IMR-90 (cell line): ENCODE results near the gene GNG2. TPM values are rescaled to one million over a fixed set of nuclear protein-coding genes. Genes with fewer than 3 reads are reported as not detected.

ENCODE experiments used
- ATAC-seq: fragments of 200-7000 bp; cut with Tn5 transposase; 2 replicates; pipeline ENCODE4 v1.9.1; 2020; ENCODE audit warnings: low read depth, mild to moderate bottlenecking, moderate library complexity
- BruUV-seq: library from RNA; stranded (reverse); fragments of 400-500 nt; replicated peaks from 2 replicates; lab custom pipeline; 2021; lab: Mats Ljungman, UMichigan
- CTCF ChIA-PET: fragments of 300-600 bp; formaldehyde crosslinking; extraction: SDS; loops from one replicate; lab custom pipeline; 2021; ENCODE audit warnings: antibody characterized with exemption; lab: Yijun Ruan, JAX
- POLR2A ChIA-PET: fragments of 300-600 bp; sonication (Branson Sonifier 250); formaldehyde crosslinking; loops from one replicate; lab custom pipeline; 2022; ENCODE audit warnings: antibody characterized with exemption; ENCODE audit not compliant: unreplicated experiment; lab: Charles Lee
- DNase-seq: peaks from one replicate; pipeline ENCODE4 v3.0.0; 2013
- H2AFZ ChIP-seq: replicated peaks from 2 replicates; pipeline ENCODE3; 2013; ENCODE audit warnings: low read length, mild to moderate bottlenecking; ENCODE audit not compliant: poor library complexity
- H2AK5ac ChIP-seq: 2 replicates; pipeline ENCODE4 v1.6.1; 2013; ENCODE audit warnings: low read depth, low read length, inconsistent platforms
- H2AK9ac ChIP-seq: replicated peaks from 2 replicates; pipeline ENCODE3; 2013; ENCODE audit warnings: mild to moderate bottlenecking, low read depth, low read length, moderate library complexity; ENCODE audit not compliant: poor library complexity
- H2BK120ac ChIP-seq: 2 replicates; pipeline ENCODE4 v1.6.1; 2013; ENCODE audit warnings: low read depth, low read length, inconsistent platforms
- H2BK15ac ChIP-seq: 3 replicates; pipeline ENCODE4 v1.6.1; 2013; ENCODE audit warnings: low read depth, low read length, inconsistent platforms
- H2BK20ac ChIP-seq: 2 replicates; pipeline ENCODE4 v1.6.1; 2013; ENCODE audit warnings: low read depth, mild to moderate bottlenecking, inconsistent platforms, low read length, moderate library complexity
- H2BK5ac ChIP-seq: 2 replicates; pipeline ENCODE4 v1.6.1; 2013; ENCODE audit warnings: mild to moderate bottlenecking, low read depth, low read length, inconsistent platforms; ENCODE audit not compliant: poor library complexity, severe bottlenecking
- H3K14ac ChIP-seq: replicated peaks from 2 replicates; pipeline ENCODE4 v1.6.1; 2013; ENCODE audit warnings: low read depth, low read length, inconsistent platforms
- H3K18ac ChIP-seq: 2 replicates; pipeline ENCODE4 v1.6.1; 2013; ENCODE audit warnings: low read depth, low read length, control low read depth
- H3K23ac ChIP-seq: 2 replicates; pipeline ENCODE4 v1.6.1; 2013; ENCODE audit warnings: low read depth, low read length, inconsistent platforms
- H3K27ac ChIP-seq: 2 replicates; pipeline ENCODE4 v1.5.1; 2013; ENCODE audit warnings: mild to moderate bottlenecking, control low read depth, low read length; ENCODE audit not compliant: insufficient read depth
- H3K27me3 ChIP-seq: 2 replicates; pipeline ENCODE4 v1.6.1; 2013; ENCODE audit warnings: low read length; ENCODE audit not compliant: control insufficient read depth, insufficient read depth
- H3K36me3 ChIP-seq: 2 replicates; pipeline ENCODE4 v1.6.1; 2013; ENCODE audit warnings: low read length, mixed read lengths; ENCODE audit not compliant: control insufficient read depth, insufficient read depth
- H3K4ac ChIP-seq: 2 replicates; pipeline ENCODE4 v1.6.1; 2013; ENCODE audit warnings: low read depth, low read length, inconsistent platforms
- H3K4me1 ChIP-seq: 2 replicates; pipeline ENCODE4 v1.6.1; 2013; ENCODE audit warnings: low read length, mixed read lengths; ENCODE audit not compliant: control insufficient read depth, insufficient read depth
- H3K4me2 ChIP-seq: 2 replicates; pipeline ENCODE4 v1.6.1; 2013; ENCODE audit warnings: low read depth, mild to moderate bottlenecking, control low read depth, low read length, moderate library complexity
- H3K4me3 ChIP-seq: 2 replicates; pipeline ENCODE4 v1.5.1; 2013; ENCODE audit warnings: low read depth, mild to moderate bottlenecking, control low read depth, low read length, moderate library complexity; ENCODE audit not compliant: insufficient read depth
- H3K56ac ChIP-seq: 2 replicates; pipeline ENCODE4 v1.6.1; 2013; ENCODE audit warnings: low read length, inconsistent platforms; ENCODE audit not compliant: insufficient read depth; ENCODE audit errors: extremely low read depth
- H3K79me1 ChIP-seq, 2 experiments: 2 replicates each; pipeline ENCODE4 v1.6.1; 2013; ENCODE audit warnings: low read length in 2 of 2, inconsistent platforms in 1 of 2, low read depth in 1 of 2
- H3K9ac ChIP-seq: 2 replicates; pipeline ENCODE4 v1.6.1; 2013; ENCODE audit warnings: low read depth, low read length, control low read depth
- H3K9me1 ChIP-seq: 2 replicates; pipeline ENCODE4 v1.6.1; 2013; ENCODE audit warnings: low read length, inconsistent platforms; ENCODE audit not compliant: insufficient read depth
- H3K9me3 ChIP-seq: 2 replicates; pipeline ENCODE4 v1.6.1; 2013; ENCODE audit warnings: low read length; ENCODE audit not compliant: control insufficient read depth, insufficient read depth
- H4K20me1 ChIP-seq: 2 replicates; pipeline ENCODE4 v1.6.1; 2013; ENCODE audit warnings: low read length, inconsistent platforms; ENCODE audit not compliant: insufficient read depth
- H4K5ac ChIP-seq: 2 replicates; pipeline ENCODE4 v1.6.1; 2013; ENCODE audit warnings: mild to moderate bottlenecking, low read depth, low read length, control low read depth
- H4K8ac ChIP-seq, 2 experiments: 2 replicates each; pipeline ENCODE4 v1.6.1; 2013; ENCODE audit warnings: low read depth in 2 of 2, low read length in 2 of 2, control low read depth in 1 of 2, inconsistent platforms in 1 of 2
- H4K91ac ChIP-seq: 2 replicates; pipeline ENCODE4 v1.6.1; 2013; ENCODE audit warnings: low read depth, low read length, inconsistent platforms; ENCODE audit not compliant: insufficient read depth
- CHD1 ChIP-seq: IDR thresholded peaks from 2 replicates; pipeline ENCODE4 v1.6.1; 2012; ENCODE audit warnings: low read depth, low read length, improper control_type of control experiment
- CTCF ChIP-seq: conservative IDR thresholded peaks from 2 replicates; pipeline ENCODE4 v1.5.1; 2012; ENCODE audit warnings: mild to moderate bottlenecking, low read depth, low read length, improper control_type of control experiment
- FOS ChIP-seq: fragments of 150-350 bp; IDR thresholded peaks from 2 replicates; pipeline ENCODE4 v1.6.1; 2016; ENCODE audit warnings: low read depth, low read length
- MAFK ChIP-seq: IDR thresholded peaks from 2 replicates; pipeline ENCODE4 v1.6.1; 2012; ENCODE audit warnings: low read depth, low read length, improper control_type of control experiment
- MAZ ChIP-seq: IDR thresholded peaks from 2 replicates; pipeline ENCODE4 v1.6.1; 2012; ENCODE audit warnings: low read depth, mild to moderate bottlenecking, low read length, improper control_type of control experiment, moderate library complexity, borderline replicate concordance
- POLR2A ChIP-seq: IDR thresholded peaks from 2 replicates; pipeline ENCODE4 v1.6.1; 2012; ENCODE audit warnings: mild to moderate bottlenecking, low read depth, low read length
- SMC3 ChIP-seq: fragments of 150-350 bp; IDR thresholded peaks from 2 replicates; pipeline ENCODE4 v1.6.1; 2016; ENCODE audit warnings: low read depth, mild to moderate bottlenecking, antibody characterized with exemption, low read length, moderate library complexity
- USF2 ChIP-seq: fragments of 150-350 bp; IDR thresholded peaks from 2 replicates; pipeline ENCODE4 v1.6.1; 2017; ENCODE audit warnings: mild to moderate bottlenecking, antibody characterized with exemption, low read length, low read depth
- WGBS, 2 experiments: methylation state at CpG; one replicate each; pipeline versions ENCODE4 v1.1.5 to v1.1.7; 2013; ENCODE audit warnings: missing lambda C conversion rate in 2 of 2; ENCODE audit not compliant: insufficient read length in 1 of 2; ENCODE audit errors: extremely low coverage in 2 of 2; 5-methylcytosine and 5-hydroxymethylcytosine counted together
- dilution Hi-C: fragments of 300-500 bp; cut with HindIII; formaldehyde crosslinking; loops from one replicate; pipeline ENCODE4 v1.14.3; 2018; ENCODE audit warnings: low sequenced_read_pairs; ENCODE audit not compliant: unreplicated experiment
- in situ Hi-C: fragments of 300-500 bp; cut with MboI; formaldehyde crosslinking; loops from 3 replicates; pipeline ENCODE4 v1.14.3; 2019; ENCODE audit warnings: low sequenced_read_pairs, inconsistent platforms, mixed read lengths
- intact Hi-C: fragments of 100-400 bp; cut with micrococcal nuclease; formaldehyde crosslinking; loops from 2 replicates; pipeline ENCODE4 v1.10.0; 2022
- polyA plus RNA-seq, 3 experiments: library from polyadenylated mRNA; depleted of rRNA; stranded (reverse); fragments of >200 nt; gene quantifications; 2 replicates each; pipeline ENCODE4 v1.2.3, GENCODE V29; 2012; ENCODE audit warnings: low replicate concordance in 1 of 3
- total RNA-seq: library from RNA; depleted of rRNA; stranded (reverse); fragments of >200 nt; gene quantifications from 2 replicates; pipeline ENCODE4 v1.2.3, GENCODE V29; 2012

The GNG2 gene
- total and polyA plus RNA-seq, 2 of the 4 experiments (the other 2 are of a cell fraction), result 13.1 to 14.6 TPM

DNA sequence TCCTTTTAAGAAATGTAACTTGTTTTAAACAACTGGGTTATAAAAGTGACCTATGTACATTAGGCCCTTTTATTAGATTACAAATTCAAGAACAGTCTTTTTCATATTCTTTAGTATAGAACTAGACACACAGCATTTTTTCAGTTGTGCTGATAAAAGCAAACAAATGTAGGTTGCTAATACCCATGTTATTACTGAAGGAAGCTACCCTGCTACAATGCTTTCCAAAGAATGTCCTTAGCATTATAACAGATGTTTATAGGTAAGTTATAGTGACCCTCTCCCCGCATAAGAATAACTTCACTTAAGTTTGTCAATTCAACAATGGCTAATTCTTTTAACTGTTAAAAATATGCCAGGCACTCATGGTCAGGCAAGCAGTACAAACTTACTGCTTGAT is 146.8 kb downstream of the GNG2 start:
- ChIA-PET CTCF (interaction anchor here (1.9 kb wide), 1 partner anchor 124 kb away, joined by 4 read pairs; no protein-coding TSS in a partner anchor), POLR2A (interaction anchor here (0.6 kb wide), 1 partner anchor 190 kb away, joined by 3 read pairs; no protein-coding TSS in a partner anchor)
- H3K4me1 ChIP-seq, result no peaks in the 10 kb centered on the region
- H3K36me3 ChIP-seq, result peaks cover 64% of the 10 kb centered on the region
- no peak overlapping the region for H2BK15ac ChIP-seq
- H3K79me1 ChIP-seq, result peaks cover 39 to 62% of the 10 kb centered on the region in 2 experiments
- H3K14ac ChIP-seq, result no peak overlapping the region
- H3K27me3 ChIP-seq, result no peaks in the 10 kb centered on the region
- DNase-seq (no peak), ATAC-seq (no peak)
- H2AFZ ChIP-seq, result no peak overlapping the region
- H2BK20ac ChIP-seq, result no peak overlapping the region
- H3K23ac ChIP-seq, result no peak overlapping the region
- no peak overlapping the region for H3K27ac ChIP-seq
- H3K9ac ChIP-seq, result no peak overlapping the region
- no peak overlapping the region for H3K56ac ChIP-seq
- dilution Hi-C loops, result no loop called here
- H2BK120ac ChIP-seq, result no peak overlapping the region
- no CpG with 5 or more reads among the region's 1 CpG for WGBS, 2 experiments
- H4K5ac ChIP-seq, result no peak overlapping the region
- no peak overlapping the region for H2BK5ac ChIP-seq
- in situ Hi-C loops, result loop anchor here (25.0 kb wide), 1 partner anchor 705 kb away; the partner anchor contains the start of gene PSMC6
- no peak overlapping the region for H3K4me2 ChIP-seq
- no peak overlapping the region for H2AK9ac ChIP-seq
- H4K91ac ChIP-seq, result no peak overlapping the region
- H4K20me1 ChIP-seq, result 0 out of 2 replicates have a peak, but pooled peaks cover 2% of the 10 kb centered on the region
- H3K9me1 ChIP-seq, result peaks cover 9% of the 10 kb centered on the region
- no peaks in the 10 kb centered on the region for H3K9me3 ChIP-seq
- H3K4me3 ChIP-seq, result no peak overlapping the region
- intact Hi-C loops, result no loop called here
- H3K18ac ChIP-seq, result no peak overlapping the region
- no TSS peak for BruUV-seq
- no peak overlapping the region for H2AK5ac ChIP-seq
- no peak overlapping the region for H3K4ac ChIP-seq
- TF ChIP-seq SMC3 (no peak), USF2 (no peak), CHD1 (no peak), MAFK (no peak), MAZ (no peak), POLR2A (no peak), FOS (no peak), CTCF (no peak)
- no peak overlapping the region for H4K8ac ChIP-seq
